A549 treated with CORT108297 at 1 μM for 4 hours (cell line): ENCODE data around the gene YTHDF2. TPM values are rescaled to one million over a fixed set of nuclear protein-coding genes. Genes with fewer than 3 reads are reported as not detected.

Experiments used
- total RNA-seq: library from RNA; stranded (reverse); fragments of 200-300 nt; extraction: Qiagen RNA extraction; gene quantifications from 5 replicates; pipeline ENCODE4 v1.2.3, GENCODE V29; 2022

Gene YTHDF2
- 50.0 to 60.2 TPM (median 54.9 TPM) in 5 replicates for total RNA-seq

GRCh38 chr1:28736450-28737306 is at the start of gene YTHDF2:
TSS of gene YTHDF2 (plus strand) at chr1:28736940. CDS start at chr1:28737121, 181 bp downstream.

GRCh38 chr1:28811766-28812668 is 75.3 kb downstream of the YTHDF2 start, which contains the start of gene OPRD1:
TSS of gene OPRD1 (plus strand) at chr1:28812170. CDS start at chr1:28812384, 214 bp downstream.

Other genes with a start within 250 kb of the YTHDF2 start
- 73.2 to 85.0 TPM (median 82.2 TPM) in 5 replicates for gene RCC1, start 230.9 kb upstream of the YTHDF2 start, total RNA-seq
- 18.3 to 25.2 TPM (median 21.0 TPM) in 5 replicates for gene TRNAU1AP, start 183.9 kb upstream of the YTHDF2 start, total RNA-seq
- gene RAB42, start 144.7 kb upstream of the YTHDF2 start, total RNA-seq = 2.0 to 2.8 TPM (median 2.4 TPM) in 5 replicates
- 13.4 to 13.9 TPM (median 13.6 TPM) in 5 replicates for gene TAF12, start 93.9 kb upstream of the YTHDF2 start, total RNA-seq
- gene RNU11, start 88.3 kb upstream of the YTHDF2 start, total RNA-seq = not detected in 5 replicates
- gene GMEB1, start 68.2 kb upstream of the YTHDF2 start, total RNA-seq = 5.6 to 6.4 TPM (median 6.2 TPM) in 5 replicates
- gene OPRD1, start 75.2 kb downstream of the YTHDF2 start, total RNA-seq = 0.02 to 0.07 TPM (median 0.05 TPM) in 5 replicates
- gene EPB41, start 177.6 kb downstream of the YTHDF2 start, total RNA-seq = 3.7 to 5.1 TPM (median 4.5 TPM) in 5 replicates